HG03139 (cell line): Measurements from ENCODE around the gene OPTN.
A peak's percentile ranks its signal among the peaks of the same experiment; 100 is the strongest.
"Not testable (repeated sequence)": the region's sequence is repeated elsewhere in the genome, so short reads cannot be mapped to it uniquely, and the experiment has no call there.

Experiments
- ATAC-seq: cut with Tn5 transposase; IDR thresholded peaks from one replicate; pipeline ENCODE4 v1.9.1; 2021; ENCODE audit not compliant: unreplicated experiment

Gene OPTN

GRCh38 chr10:13089345-13089744 is 10.6 kb upstream of the OPTN start:
- ATAC-seq = no peak

- ATAC-seq = no peak
These were observed 9.7 kb upstream of the OPTN start for GRCh38 chr10:13090289-13090688.

- ATAC-seq = no peak
These were observed 8.2 kb upstream of the OPTN start for GRCh38 chr10:13091801-13092200.

GRCh38 chr10:13092291-13093102 is 7.5 kb upstream of the OPTN start:
- no peak for ATAC-seq

- not testable (repeated sequence) for ATAC-seq
These were observed 5.9 kb upstream of the OPTN start for GRCh38 chr10:13094082-13094481.

DNA sequence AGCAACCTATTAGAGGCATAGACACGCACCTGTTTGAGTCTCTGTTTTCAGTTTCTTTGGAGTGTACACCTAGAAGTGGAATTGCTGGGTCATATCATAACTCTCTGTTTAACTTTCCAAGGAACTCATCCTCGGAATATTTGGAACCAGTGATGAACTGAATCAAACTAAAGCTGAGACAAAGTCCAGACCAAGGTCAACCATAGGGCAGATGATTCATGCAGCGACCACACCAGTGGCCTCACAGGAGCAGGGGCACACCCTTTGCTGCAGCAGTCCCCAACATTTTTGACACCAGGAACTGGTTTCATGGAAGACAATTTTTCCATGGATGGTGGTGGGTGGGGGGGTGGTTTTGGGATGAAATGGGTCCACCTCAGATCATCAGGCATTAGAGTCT is 4.9 kb upstream of the OPTN start:
- ATAC-seq = no peak

- ATAC-seq = no peak
These were observed 4.0 kb upstream of the OPTN start for GRCh38 chr10:13095929-13096328.

GRCh38 chr10:13099144-13099665 is 758 bp upstream of the OPTN start:
- peak; percentile 20 for ATAC-seq

DNA sequence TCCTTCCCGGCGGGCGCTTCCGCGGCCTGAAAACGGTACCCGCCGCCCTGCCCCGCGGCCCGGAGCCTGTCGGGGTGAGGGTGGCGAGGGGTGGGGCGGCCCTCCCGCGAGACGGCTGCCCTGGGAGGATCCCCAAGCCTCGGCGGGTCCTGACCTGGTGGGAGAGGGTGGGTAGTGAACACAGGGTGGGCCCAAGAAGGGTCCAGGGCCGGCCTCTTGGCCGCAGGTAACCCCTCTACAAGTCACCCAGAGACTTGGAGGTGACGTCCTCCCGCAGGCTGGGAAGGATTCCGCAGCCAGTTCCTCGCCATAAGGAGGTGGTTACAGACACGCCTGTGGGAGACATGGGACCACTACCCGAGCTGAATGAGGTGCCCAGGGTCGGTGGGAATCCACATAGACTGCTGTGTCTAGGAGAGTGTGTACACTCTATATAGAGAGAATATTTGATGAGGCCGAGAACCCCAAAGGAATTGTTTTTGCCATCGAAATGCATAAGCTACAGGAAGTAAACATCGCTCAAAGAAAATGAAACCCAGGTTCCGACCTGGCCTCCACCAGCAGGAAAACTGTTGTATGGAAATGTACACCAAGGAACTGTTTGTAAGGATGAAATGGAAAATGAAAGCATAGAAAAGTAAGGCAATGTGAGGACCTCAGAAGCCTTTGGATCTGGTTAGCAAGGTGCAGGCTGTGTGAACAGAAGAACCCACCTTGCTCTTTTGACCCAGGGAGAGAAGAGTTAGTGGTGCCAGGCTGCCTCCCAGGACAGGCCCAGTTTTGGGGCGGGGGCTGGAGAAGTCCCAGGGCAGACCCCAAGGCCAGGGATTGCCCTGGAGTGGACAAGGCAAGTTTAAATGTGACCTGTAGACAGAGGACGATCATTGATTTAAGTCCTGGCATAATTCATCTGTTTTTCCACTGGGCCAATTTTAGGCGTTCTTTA is 659 bp downstream of the OPTN start:
- ATAC-seq = peak; percentile 25

DNA sequence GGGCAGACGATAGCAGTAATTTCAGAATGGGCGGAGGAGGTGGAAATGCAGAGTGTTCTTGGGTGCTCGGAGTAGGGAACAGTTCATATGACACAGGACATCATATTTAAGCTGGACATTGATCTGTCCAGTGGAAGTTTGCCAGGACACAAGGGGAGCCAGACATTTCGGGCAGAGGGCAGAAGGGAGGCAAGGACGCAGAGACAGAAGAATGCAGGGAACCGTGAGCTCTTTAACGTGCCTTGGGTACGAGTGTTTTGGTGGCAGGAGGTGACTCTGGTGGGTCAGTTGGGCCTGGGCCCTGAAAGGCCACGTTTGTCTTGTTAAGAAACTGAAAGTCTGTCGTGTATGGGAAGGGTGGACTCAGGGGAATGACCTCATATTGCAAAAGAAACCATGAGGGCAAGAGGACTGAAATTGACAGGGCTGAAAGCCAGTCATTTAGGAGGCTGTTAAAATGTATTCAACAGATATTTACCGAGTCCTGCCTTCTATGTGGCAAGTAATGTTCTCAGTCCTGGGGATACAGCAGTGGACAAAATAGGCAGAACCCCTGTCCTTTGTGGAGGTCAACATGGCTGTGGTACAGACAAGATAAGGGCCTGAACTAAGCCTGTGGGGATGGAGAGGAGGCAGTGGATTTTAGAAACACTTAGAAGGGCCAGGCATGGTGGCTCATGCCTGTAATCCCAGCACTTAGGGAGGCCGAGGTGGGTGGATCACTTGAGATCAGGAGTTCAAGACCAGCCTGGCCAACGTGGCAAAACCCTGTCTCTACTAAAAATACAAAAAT is 2.2 kb downstream of the OPTN start:
- no peak for ATAC-seq

DNA sequence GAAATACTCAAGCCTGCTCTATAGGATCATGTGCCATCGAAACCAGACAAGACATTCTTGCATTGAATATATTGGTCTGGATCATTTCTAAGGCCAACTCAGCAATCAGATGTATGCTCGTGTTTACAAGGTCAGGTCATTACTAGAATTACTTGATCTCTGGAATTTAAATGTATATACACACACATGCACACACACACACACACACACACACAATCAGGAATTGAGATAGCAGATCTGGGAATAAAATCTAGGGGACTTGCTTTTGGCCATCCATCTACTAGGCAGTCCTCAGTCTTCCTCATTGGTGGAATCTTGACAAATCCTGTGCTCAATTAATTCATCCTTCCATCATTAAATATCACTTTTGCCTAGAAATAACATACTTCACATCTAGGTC is 3.6 kb downstream of the OPTN start:
- ATAC-seq = no peak

- ATAC-seq = no peak
These were observed 4.7 kb downstream of the OPTN start for GRCh38 chr10:13104697-13105096.

DNA sequence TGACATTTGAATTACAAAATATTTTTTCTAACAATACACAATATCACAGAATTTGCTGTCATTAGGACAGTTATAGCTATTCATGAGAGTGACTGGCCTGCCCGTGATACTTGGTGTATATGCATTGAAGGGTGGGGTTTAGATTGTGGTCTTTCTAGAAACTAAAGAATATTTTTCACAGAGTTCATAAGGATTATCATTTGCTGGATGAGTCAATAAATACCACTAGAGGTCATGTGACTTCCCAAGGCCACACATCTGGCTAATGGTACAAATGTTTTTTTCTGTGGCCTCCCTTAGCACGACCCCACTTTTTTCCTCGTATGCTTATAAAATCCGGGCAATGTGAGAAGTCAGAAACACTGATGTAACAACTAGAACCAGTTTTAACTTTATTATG is 5.2 kb downstream of the OPTN start:
- no peak for ATAC-seq

DNA sequence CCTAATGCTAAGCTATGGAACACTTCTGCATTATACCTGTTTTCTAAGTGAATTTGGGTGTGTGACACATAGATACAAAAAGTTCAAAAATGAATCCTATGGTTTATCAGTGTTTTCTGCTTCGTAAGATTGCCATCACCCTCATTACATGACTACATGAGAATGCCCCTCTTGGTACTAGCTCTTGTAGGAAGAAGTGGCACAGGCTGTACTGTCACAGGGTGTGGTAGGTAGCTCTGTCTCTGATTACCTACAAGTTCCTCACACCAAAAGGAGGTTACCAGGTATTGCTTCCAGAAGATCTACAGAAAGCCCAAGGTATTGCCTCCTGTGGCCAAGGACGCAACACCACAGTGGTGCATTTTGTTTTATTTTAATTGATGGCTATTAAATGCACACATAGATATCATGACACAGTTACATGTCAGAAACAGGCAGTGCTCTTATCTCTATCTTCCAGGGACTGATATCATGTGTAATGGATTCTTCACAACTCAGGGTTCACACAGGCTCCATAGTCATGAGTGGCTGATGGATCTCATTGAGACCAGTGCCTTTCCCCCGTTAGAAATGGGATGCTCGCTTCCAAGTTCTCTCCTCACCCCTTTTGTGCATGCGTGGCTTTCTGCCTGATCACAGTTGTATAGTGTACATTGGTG is 6.6 kb downstream of the OPTN start:
- no peak for ATAC-seq

- ATAC-seq = no peak
These were observed 10.9 kb downstream of the OPTN start for GRCh38 chr10:13110908-13111307.

DNA sequence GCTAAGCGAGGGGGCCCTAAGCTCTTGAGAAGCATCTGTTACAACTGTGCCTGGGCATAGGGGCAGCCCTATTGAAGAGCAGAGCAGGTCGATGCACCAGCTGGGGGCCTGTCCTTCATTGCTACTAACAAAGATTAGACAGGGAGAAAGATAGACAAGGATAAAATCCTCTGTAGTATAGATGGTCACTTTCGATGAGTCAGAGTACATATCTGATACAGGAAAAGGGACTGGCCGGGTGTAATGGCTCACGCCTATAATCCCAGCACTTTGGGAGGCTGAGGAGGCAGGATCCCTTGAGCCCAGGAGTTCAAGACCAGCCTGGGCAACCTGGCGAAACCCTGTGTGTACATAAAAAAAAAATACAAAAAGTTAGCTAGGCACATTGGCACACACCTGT is 13.6 kb downstream of the OPTN start:
- ATAC-seq = no peak

DNA sequence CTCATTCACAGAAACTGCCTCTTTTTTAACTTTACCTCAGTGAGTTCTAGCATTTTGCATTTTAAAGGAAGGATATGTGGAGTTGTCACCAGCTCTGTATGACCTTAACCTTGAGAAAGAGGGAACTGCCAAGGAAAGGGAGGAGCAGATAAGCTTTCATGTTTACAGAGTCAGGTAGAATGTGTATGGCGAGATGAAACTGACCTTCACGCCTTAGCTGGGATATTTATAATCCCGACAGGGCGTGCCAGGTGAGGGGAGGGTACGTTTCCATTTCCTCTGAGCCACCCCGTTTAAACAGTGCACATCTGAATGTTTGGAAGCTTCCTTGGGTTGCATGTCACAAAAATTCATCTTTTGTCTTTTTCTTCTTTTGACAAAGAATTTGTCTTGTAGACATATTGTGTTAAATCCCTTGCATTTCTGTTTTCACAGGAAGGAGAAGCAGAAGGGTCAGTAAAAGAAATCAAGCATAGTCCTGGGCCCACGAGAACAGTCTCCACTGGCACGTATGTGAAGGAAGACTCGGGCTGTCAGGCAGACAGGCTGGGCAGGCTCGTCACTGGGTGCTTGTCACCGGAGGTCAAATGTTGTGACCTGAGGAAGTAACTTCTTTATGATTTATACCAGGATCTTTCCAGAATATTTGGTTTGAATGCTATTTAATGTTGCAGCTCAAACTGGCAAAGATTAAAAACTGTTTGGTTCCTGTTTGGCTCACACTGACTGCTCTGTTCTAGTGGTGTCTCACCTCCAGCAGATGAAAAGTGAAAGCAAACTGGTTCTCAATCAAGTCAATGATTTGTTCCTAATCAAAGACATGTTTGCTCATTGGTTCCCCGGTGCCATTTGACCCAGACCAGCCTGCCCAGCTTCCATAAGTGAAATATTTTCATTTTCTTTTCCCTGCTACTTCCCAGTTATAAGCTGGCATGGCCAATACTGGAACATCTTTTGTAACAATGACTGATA is 16.2 kb downstream of the OPTN start:
- ATAC-seq = no peak

DNA sequence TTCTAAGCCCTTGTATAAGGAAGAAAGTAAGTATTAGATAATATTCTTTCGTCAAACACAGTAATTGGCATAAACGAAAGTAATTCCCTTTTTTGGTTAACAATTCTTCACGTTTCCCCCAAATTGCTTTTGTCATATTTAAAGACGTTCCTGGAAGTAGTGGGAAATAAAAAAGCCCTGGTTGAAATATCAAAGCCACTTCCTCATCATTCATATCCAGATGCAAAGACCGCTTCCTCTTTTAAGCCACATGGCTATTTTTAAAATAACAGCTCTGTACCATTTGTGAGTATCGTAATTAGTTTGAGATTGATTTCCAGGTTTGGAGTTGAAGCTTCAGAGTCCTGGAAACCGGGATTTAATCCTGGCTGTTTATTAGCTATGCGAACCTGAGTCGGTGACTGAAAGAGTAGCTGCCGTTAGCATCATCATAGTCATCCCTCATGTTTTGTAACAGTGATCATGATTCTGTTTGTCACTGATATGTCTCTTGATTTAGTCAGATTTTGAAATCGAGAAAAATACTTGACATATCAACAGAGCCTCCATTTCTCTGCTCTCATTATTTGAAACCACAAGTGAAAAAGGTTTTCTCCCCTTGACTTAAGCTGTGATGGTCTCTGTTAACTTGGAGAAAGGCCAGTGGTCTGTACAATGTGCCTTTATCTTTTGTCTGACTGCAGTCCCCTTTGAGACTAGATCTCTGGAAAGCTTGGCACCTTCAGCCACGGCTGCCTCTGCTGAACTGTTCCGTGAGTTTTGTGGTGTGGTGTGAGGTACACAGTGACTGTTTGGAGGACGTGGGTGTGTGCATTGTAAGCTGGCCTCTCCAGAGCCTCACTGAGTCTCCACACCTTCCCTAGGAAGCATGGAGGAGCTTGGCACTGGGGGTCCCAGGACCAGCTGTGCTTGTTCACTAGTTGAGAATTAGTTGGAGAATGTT is 18.1 kb downstream of the OPTN start:
- ATAC-seq = no peak
